Stimulated activated CD8-positive, alpha-beta memory T cell treated with anti-CD3 and anti-CD28 coated beads, Interleukin-7, amount 100 ng/mL, for 4 hours (primary cell): ENCODE data around the gene KCNN4.
"Not testable (repeated sequence)": the region's sequence is repeated elsewhere in the genome, so short reads cannot be mapped to it uniquely, and the experiment has no call there.

Experiments
- DNase-seq, 2 donors: peaks; one replicate each; pipeline ENCODE4 v3.0.0-alpha.2; 2020; ENCODE audit warnings: low read depth in 2 of 2

KCNN4 gene

GRCh38 chr19:43774103-43774939, 6.5 kb downstream of the KCNN4 start:
- DNase-seq, result no peak

- DNase-seq, result no peak
Observed at GRCh38 chr19:43773725-43774102, 7.1 kb downstream of the KCNN4 start.

- DNase-seq, result no peak
Observed at GRCh38 chr19:43769256-43769655, 11.5 kb downstream of the KCNN4 start.

- DNase-seq, result no peak
Observed at GRCh38 chr19:43768273-43769050, 12.3 kb downstream of the KCNN4 start.

- DNase-seq, result no peak
Observed at GRCh38 chr19:43767818-43768217, 13.0 kb downstream of the KCNN4 start.

GRCh38 chr19:43767316-43767715, 13.5 kb downstream of the KCNN4 start:
- no peak for DNase-seq

- no peak for DNase-seq
Observed at GRCh38 chr19:43766755-43767043, 14.1 kb downstream of the KCNN4 start.

GRCh38 chr19:43765109-43765876, 15.5 kb downstream of the KCNN4 start:
- DNase-seq, result peak; percentile 62 to 72

- DNase-seq, result not testable (repeated sequence)
Observed at GRCh38 chr19:43764684-43765083, 16.1 kb downstream of the KCNN4 start.

- no peak for DNase-seq
Observed at GRCh38 chr19:43763473-43763939, 17.3 kb downstream of the KCNN4 start.

- no peak for DNase-seq
Observed at GRCh38 chr19:43762814-43763213, 18.0 kb downstream of the KCNN4 start.

- DNase-seq, result no peak
Observed at GRCh38 chr19:43760941-43761340, 19.8 kb downstream of the KCNN4 start.

GRCh38 chr19:43759515-43759914, 21.3 kb downstream of the KCNN4 start:
- no peak for DNase-seq

- DNase-seq, result peak; percentile 63 to 69
Observed at GRCh38 chr19:43755256-43755801, 25.4 kb downstream of the KCNN4 start.

GRCh38 chr19:43754503-43755255, 26.1 kb downstream of the KCNN4 start, which contains the start of gene SMG9:
Gene SMG9 (minus strand): TSS chr19:43754962. CDS start chr19:43750741, 4,221 bp downstream.
- peak; percentile 95 to 98 for DNase-seq

GRCh38 chr19:43754253-43754502, 26.6 kb downstream of the KCNN4 start:
- DNase-seq, result no peak

- DNase-seq, result no peak
Observed at GRCh38 chr19:43752287-43752875, 28.4 kb downstream of the KCNN4 start.

- DNase-seq, result no peak
Observed at GRCh38 chr19:43751466-43752220, 29.1 kb downstream of the KCNN4 start.

GRCh38 chr19:43749898-43750297, 30.9 kb downstream of the KCNN4 start:
- no peak for DNase-seq

GRCh38 chr19:43749152-43749551, 31.6 kb downstream of the KCNN4 start:
- no peak for DNase-seq
